HEK293 (cell line): ENCODE data around the gene CFAP57.

Experiments
- CTCF ChIA-PET: fragments of 350-600 bp; formaldehyde crosslinking; extraction: SDS; loops from one replicate; lab custom pipeline; 2021; ENCODE audit warnings: antibody characterized with exemption; lab: Yijun Ruan, JAX
- POLR2A ChIA-PET: fragments of 300-600 bp; formaldehyde crosslinking; extraction: SDS; loops from one replicate; lab custom pipeline; 2020; ENCODE audit warnings: antibody characterized with exemption, inconsistent platforms; lab: Yijun Ruan, JAX
- H3K27ac ChIP-seq: fragments of 200-500 bp; sonication (Bioruptor generic); 2 replicates; pipeline ENCODE4 v1.5.1; 2014; ENCODE audit warnings: low read depth, low read length, control low read depth, inconsistent platforms; ENCODE audit errors: extremely low read depth
- H3K36me3 ChIP-seq, 2 experiments: fragments of 200-500 bp in 1 of 2; sonication (Bioruptor generic) in 1 of 2; 1 replicate in 1 of 2; 2 replicates in 1 of 2; pipeline ENCODE4 v1.5.1; 2014 to 2017; ENCODE audit warnings: inconsistent platforms in 2 of 2, low read length in 2 of 2; ENCODE audit not compliant: control insufficient read depth in 2 of 2, insufficient read depth in 1 of 2
- H3K4me1 ChIP-seq: fragments of 200-500 bp; sonication (Bioruptor generic); 2 replicates; pipeline ENCODE4 v1.5.1; 2014; ENCODE audit warnings: mild to moderate bottlenecking, low read length, inconsistent platforms; ENCODE audit not compliant: control insufficient read depth, insufficient read depth
- H3K4me3 ChIP-seq: 2 replicates; pipeline ENCODE4 v1.5.1; 2011; ENCODE audit warnings: low read depth, mild to moderate bottlenecking, control low read depth, low read length, moderate library complexity
- H3K9me3 ChIP-seq: fragments of 200-500 bp; sonication (Bioruptor generic); 2 replicates; pipeline ENCODE4 v1.5.1; 2014; ENCODE audit warnings: low read depth, low read length, inconsistent platforms; ENCODE audit not compliant: control insufficient read depth, insufficient read depth
- PRDM1 ChIP-seq: fragments of 450-650 bp; formaldehyde crosslinking; IDR thresholded peaks from 2 replicates; pipeline ENCODE4; 2016; ENCODE audit warnings: missing biosample characterization, missing genetic modification characterization
- PRDM2 ChIP-seq: fragments of 450-650 bp; formaldehyde crosslinking; IDR thresholded peaks from 2 replicates; pipeline ENCODE4 v1.5.1; 2016; ENCODE audit warnings: missing biosample characterization, missing genetic modification characterization, borderline replicate concordance
- ZNF112 ChIP-seq: fragments of 450-650 bp; formaldehyde crosslinking; IDR thresholded peaks from 2 replicates; pipeline ENCODE4 v1.5.0; 2017; ENCODE audit warnings: missing biosample characterization, missing genetic modification characterization
- ZNF23 ChIP-seq: fragments of 450-650 bp; formaldehyde crosslinking; IDR thresholded peaks from 2 replicates; pipeline ENCODE4 v1.5.1; 2016; ENCODE audit warnings: missing biosample characterization, missing genetic modification characterization, borderline replicate concordance
- ZNF341 ChIP-seq: fragments of 450-650 bp; formaldehyde crosslinking; IDR thresholded peaks from 2 replicates; pipeline ENCODE4; 2016; ENCODE audit warnings: low read depth, missing biosample characterization, missing genetic modification characterization
- ZNF391 ChIP-seq: fragments of 450-650 bp; formaldehyde crosslinking; IDR thresholded peaks from 2 replicates; pipeline ENCODE4 v1.5.1; 2016; ENCODE audit warnings: low read depth, missing biosample characterization, missing genetic modification characterization, borderline replicate concordance
- ZNF510 ChIP-seq: fragments of 450-650 bp; formaldehyde crosslinking; IDR thresholded peaks from 2 replicates; pipeline ENCODE4 v1.5.1; 2018; ENCODE audit warnings: mild to moderate bottlenecking, missing genetic modification characterization, missing biosample characterization; ENCODE audit not compliant: insufficient replicate concordance
- ZNF518A ChIP-seq: fragments of 450-650 bp; formaldehyde crosslinking; conservative IDR thresholded peaks from 2 replicates; pipeline ENCODE4 v1.5.1; 2016; ENCODE audit warnings: low read depth, missing biosample characterization, missing genetic modification characterization
- ZNF555 ChIP-seq: fragments of 450-650 bp; formaldehyde crosslinking; conservative IDR thresholded peaks from 2 replicates; pipeline ENCODE4 v1.5.1; 2017; ENCODE audit warnings: missing biosample characterization, mild to moderate bottlenecking, missing genetic modification characterization, inconsistent platforms
- ZNF677 ChIP-seq: fragments of 450-650 bp; IDR thresholded peaks from 2 replicates; pipeline ENCODE4 v1.5.0; 2018; ENCODE audit warnings: missing biosample characterization, mild to moderate bottlenecking, missing genetic modification characterization, moderate library complexity
- TF ChIP-seq, protein P1 (sequence below): fragments of 450-650 bp; formaldehyde crosslinking; IDR thresholded peaks from 2 replicates; pipeline ENCODE4 v1.5.1; 2016; ENCODE audit warnings: missing biosample characterization, missing genetic modification characterization
- TF ChIP-seq, protein P2 (sequence below): fragments of 450-650 bp; formaldehyde crosslinking; IDR thresholded peaks from 2 replicates; pipeline ENCODE4 v1.5.1; 2016; ENCODE audit warnings: missing biosample characterization, missing genetic modification characterization

CFAP57 gene

DNA sequence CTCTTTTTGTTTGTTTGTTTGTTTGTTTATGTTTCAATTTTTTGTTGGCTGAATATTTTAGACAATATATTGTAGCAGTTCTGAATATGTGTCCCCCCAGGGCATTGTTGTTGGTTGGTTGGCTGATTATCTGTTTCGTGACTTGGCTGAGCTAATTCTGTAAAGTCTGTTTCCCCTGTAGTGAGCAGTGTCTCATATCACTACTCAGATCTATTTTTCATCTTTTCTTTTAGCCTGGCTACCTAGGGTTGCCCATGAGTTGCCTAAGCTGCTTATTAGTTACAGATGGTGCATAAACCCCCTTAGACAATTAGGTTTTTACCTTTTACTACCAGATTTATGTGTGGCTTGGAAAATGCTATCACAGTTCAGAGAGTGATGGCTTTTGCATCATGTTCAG is 32.3 kb downstream of the CFAP57 start (continued):
- TF ChIP-seq, protein P1, sequence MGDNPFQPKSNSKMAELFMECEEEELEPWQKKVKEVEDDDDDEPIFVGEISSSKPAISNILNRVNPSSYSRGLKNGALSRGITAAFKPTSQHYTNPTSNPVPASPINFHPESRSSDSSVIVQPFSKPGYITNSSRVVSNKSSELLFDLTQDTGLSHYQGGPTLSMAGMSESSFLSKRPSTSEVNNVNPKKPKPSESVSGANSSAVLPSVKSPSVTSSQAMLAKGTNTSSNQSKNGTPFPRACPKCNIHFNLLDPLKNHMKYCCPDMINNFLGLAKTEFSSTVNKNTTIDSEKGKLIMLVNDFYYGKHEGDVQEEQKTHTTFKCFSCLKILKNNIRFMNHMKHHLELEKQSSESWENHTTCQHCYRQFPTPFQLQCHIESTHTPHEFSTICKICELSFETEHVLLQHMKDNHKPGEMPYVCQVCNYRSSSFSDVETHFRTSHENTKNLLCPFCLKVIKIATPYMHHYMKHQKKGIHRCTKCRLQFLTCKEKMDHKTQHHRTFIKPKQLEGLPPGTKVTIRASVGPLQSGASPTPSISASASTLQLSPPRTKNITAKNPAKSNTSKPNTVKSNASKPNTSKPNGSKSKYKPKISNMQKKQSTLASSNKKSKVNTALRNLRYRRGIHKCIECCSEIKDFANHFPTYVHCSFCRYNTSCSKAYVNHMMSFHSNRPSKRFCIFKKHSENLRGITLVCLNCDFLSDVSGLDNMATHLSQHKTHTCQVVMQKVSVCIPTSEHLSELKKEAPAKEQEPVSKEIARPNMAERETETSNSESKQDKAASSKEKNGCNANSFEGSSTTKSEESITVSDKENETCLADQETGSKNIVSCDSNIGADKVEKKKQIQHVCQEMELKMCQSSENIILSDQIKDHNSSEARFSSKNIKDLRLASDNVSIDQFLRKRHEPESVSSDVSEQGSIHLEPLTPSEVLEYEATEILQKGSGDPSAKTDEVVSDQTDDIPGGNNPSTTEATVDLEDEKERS (tag by site-specific recombination): no peak
- TF ChIP-seq PRDM2 (tag by site-specific recombination) (no peak), ZNF510 (tag by site-specific recombination) (no peak), ZNF341 (tag by site-specific recombination) (no peak), ZNF23 (tag by site-specific recombination) (no peak)

DNA sequence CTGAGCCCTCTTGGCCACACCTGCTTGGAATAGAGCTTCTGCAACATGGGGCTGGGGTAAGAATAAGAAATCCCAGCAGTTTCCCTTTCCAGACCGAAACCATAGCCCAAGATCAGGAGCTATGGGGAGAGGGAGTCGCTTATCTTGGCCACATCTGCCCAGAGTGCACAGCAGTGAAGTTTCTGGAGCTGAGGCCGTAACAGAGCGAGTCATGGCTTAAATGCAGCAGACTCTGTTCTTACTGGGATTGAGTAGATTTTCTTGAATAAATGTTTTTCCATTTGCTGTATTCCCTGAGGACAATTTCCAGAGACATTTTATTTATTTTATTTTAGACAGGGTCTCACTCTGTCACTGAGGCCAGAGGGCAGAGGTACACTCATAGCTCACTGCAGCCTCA is 33.5 kb downstream of the CFAP57 start:
- CTCF ChIA-PET: interaction anchor here (0.6 to 2.2 kb wide), 2 partner anchors 110 to 132 kb away, joined by 3 to 6 read pairs; no protein-coding TSS in a partner anchor
- no peaks in the 10 kb centered on the region for H3K9me3 ChIP-seq
- no peaks in the 10 kb centered on the region for H3K36me3 ChIP-seq
- H3K4me3 ChIP-seq: no peak overlapping the region
- no peaks in the 10 kb centered on the region for H3K4me1 ChIP-seq
- peak; percentile 68 for TF ChIP-seq ZNF677 (tag by site-specific recombination)
- no peak for TF ChIP-seq ZNF391
- TF ChIP-seq, all 188 proteins: peak for 1
- POLR2A ChIA-PET: interaction anchor here (2.2 to 2.5 kb wide), 2 partner anchors 34 to 153 kb away, joined by 8 to 13 read pairs; partner anchors contain the start of genes CDC20, CFAP57 and EBNA1BP2
- H3K27ac ChIP-seq: no peak overlapping the region

GRCh38 chr1:43206600-43207228 is 34.6 kb downstream of the CFAP57 start:
- H3K9me3 ChIP-seq: no peaks in the 10 kb centered on the region
- no peaks in the 10 kb centered on the region for H3K36me3 ChIP-seq
- CTCF ChIA-PET: interaction anchor here (1.3 to 2.2 kb wide), 3 partner anchors 20 to 294 kb away, joined by 3 to 6 read pairs (median 3); no protein-coding TSS in a partner anchor
- H3K4me3 ChIP-seq: peak overlapping the region; percentile 7; the same call in 1 of the 2 replicates
- POLR2A ChIA-PET: interaction anchor here (0.5 to 2.5 kb wide), 7 partner anchors 16 to 596 kb away, joined by 3 to 13 read pairs (median 6); partner anchors contain the start of genes C1orf50, CDC20, CFAP57 and EBNA1BP2
- no peaks in the 10 kb centered on the region for H3K4me1 ChIP-seq
- no peak overlapping the region for H3K27ac ChIP-seq
- TF ChIP-seq ZNF555: no peak
- TF ChIP-seq, protein P2, sequence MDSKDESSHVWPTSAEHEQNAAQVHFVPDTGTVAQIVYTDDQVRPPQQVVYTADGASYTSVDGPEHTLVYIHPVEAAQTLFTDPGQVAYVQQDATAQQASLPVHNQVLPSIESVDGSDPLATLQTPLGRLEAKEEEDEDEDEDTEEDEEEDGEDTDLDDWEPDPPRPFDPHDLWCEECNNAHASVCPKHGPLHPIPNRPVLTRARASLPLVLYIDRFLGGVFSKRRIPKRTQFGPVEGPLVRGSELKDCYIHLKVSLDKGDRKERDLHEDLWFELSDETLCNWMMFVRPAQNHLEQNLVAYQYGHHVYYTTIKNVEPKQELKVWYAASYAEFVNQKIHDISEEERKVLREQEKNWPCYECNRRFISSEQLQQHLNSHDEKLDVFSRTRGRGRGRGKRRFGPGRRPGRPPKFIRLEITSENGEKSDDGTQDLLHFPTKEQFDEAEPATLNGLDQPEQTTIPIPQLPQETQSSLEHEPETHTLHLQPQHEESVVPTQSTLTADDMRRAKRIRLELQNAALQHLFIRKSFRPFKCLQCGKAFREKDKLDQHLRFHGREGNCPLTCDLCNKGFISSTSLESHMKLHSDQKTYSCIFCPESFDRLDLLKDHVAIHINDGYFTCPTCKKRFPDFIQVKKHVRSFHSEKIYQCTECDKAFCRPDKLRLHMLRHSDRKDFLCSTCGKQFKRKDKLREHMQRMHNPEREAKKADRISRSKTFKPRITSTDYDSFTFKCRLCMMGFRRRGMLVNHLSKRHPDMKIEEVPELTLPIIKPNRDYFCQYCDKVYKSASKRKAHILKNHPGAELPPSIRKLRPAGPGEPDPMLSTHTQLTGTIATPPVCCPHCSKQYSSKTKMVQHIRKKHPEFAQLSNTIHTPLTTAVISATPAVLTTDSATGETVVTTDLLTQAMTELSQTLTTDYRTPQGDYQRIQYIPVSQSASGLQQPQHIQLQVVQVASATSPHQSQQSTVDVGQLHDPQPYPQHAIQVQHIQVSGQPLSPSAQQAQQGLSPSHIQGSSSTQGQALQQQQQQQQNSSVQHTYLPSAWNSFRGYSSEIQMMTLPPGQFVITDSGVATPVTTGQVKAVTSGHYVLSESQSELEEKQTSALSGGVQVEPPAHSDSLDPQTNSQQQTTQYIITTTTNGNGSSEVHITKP (tag by site-specific recombination): peak; percentile 35; the same call in 1 of the 2 replicates
- TF ChIP-seq PRDM1 (tag by site-specific recombination): peak; percentile 43; the same call in 1 of the 2 replicates
- no peak for TF ChIP-seq ZNF112 (tag by site-specific recombination)
- peak; percentile 77 for TF ChIP-seq ZNF518A (tag by site-specific recombination)
